ENCODE results near the gene DFFA. TPM values are rescaled to one million over a fixed set of nuclear protein-coding genes. Genes with fewer than 3 reads are reported as not detected.

Gene DFFA, protein sequence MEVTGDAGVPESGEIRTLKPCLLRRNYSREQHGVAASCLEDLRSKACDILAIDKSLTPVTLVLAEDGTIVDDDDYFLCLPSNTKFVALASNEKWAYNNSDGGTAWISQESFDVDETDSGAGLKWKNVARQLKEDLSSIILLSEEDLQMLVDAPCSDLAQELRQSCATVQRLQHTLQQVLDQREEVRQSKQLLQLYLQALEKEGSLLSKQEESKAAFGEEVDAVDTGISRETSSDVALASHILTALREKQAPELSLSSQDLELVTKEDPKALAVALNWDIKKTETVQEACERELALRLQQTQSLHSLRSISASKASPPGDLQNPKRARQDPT
- 10 to 100 TPM; 17.3 to 25.3 (median 20.7) TPM for polyA plus RNA-seq (ENCODE audit: insufficient read length in 10 of 10)
- long read RNA-seq, donor 1, full-length matches to known transcripts: 8 of 8 reads
- long read RNA-seq, donor 1, partial matches to known transcripts: 0 of 8 reads
- long read RNA-seq, donor 1, other reads (novel, unspliced or antisense): 0 of 8 reads
- long read RNA-seq, donor 2, full-length matches to known transcripts: 5 of 10 reads
- long read RNA-seq, donor 2, partial matches to known transcripts: 5 of 10 reads
- long read RNA-seq, donor 2, other reads (novel, unspliced or antisense): 0 of 10 reads
- long read RNA-seq, donor 3: 0 reads
- long read RNA-seq, donor 4, full-length matches to known transcripts: 6 of 6 reads
- long read RNA-seq, donor 4, partial matches to known transcripts: 0 of 6 reads
- long read RNA-seq, donor 4, other reads (novel, unspliced or antisense): 0 of 6 reads
- long read RNA-seq, donor 5, full-length matches to known transcripts: 12 of 12 reads
- long read RNA-seq, donor 5, partial matches to known transcripts: 0 of 12 reads
- long read RNA-seq, donor 5, other reads (novel, unspliced or antisense): 0 of 12 reads
- long read RNA-seq, donor 6, full-length matches to known transcripts: 14 of 14 reads
- long read RNA-seq, donor 6, partial matches to known transcripts: 0 of 14 reads
- long read RNA-seq, donor 6, other reads (novel, unspliced or antisense): 0 of 14 reads
- long read RNA-seq, donor 7, full-length matches to known transcripts: 9 of 9 reads
- long read RNA-seq, donor 7, partial matches to known transcripts: 0 of 9 reads
- long read RNA-seq, donor 7, other reads (novel, unspliced or antisense): 0 of 9 reads
- long read RNA-seq, donor 8, full-length matches to known transcripts: 12 of 12 reads
- long read RNA-seq, donor 8, partial matches to known transcripts: 0 of 12 reads
- long read RNA-seq, donor 8, other reads (novel, unspliced or antisense): 0 of 12 reads
- long read RNA-seq, donor 9, full-length matches to known transcripts: 3 of 3 reads
- long read RNA-seq, donor 9, partial matches to known transcripts: 0 of 3 reads
- long read RNA-seq, donor 9, other reads (novel, unspliced or antisense): 0 of 3 reads

DNA sequence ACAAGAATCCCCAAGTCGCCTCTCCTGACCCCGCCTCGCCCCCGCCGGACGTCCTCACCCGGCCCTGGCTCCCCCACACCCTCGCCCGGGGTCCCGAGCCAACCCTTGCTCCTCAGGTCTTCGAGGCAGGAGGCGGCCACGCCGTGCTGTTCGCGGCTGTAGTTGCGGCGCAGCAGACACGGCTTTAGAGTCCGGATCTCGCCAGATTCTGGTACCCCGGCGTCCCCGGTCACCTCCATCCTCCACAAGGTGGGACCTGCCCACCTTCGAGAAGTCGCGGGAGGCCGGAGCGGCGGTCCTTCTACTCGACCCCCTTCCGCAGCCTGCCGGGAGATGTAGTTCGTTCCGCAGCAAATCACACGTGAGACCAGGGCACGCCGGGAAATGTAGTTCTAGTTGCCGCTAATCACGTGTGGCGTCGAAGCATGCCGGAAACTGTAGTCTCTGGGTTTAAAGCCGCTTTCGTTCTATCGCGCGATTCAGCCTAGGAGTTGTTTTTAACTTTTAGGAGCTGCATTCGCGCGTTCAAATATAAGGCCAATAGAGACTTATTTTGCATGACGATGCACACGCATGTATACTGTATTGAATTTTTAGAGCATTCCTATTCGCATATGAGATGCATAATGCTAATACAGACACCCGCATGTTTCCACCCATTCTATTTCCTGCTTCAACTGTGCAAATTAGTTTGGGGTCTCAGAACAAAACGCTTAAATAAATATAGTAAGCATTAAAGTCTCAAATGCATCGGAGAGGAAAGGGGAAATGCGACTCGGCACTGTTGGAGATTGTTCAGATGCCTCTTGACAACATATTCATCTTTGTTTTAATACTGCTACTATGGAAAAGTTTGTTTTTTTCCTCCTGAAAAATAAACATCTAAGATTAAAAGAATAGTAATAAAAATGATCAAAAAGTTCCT lies at the start of gene DFFA:
Gene DFFA (minus strand): TSS at position 310 of the 925 bp plus-strand sequence. CDS start 71 bp downstream, at position 239.
- DNase-seq: peak; percentile 96 to 99 (median 96)

DNA sequence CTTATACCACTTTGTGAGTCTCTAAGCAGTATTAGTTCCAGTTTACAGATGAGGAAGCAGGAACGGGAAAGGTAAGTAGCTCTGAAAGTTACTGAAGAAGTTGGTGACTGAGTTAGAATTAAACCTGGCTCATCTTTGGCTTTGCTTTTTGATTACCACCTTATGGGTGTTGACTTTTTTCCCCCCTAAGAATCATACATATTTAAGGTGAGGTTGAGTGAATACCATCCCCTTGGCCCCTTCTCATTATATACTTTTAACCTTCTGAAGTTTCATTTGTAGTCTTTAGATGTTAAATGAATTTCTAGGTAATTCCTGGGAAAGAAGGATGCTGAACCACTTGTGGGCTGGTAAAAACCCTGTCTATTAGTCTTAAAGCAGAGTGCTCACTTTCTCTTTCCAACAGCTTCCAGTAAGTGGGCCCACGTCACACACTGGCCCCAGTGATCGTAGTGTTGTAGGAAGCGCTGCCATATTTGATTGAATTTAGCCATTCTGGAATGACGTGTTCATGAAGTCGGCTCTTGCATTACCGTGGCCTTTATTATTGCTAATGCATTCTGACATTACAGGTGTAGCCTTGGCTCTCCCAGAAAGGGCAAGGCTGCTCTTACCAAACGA lies 49.3 kb upstream of the DFFA start:
- DNase-seq: no peak

DNA sequence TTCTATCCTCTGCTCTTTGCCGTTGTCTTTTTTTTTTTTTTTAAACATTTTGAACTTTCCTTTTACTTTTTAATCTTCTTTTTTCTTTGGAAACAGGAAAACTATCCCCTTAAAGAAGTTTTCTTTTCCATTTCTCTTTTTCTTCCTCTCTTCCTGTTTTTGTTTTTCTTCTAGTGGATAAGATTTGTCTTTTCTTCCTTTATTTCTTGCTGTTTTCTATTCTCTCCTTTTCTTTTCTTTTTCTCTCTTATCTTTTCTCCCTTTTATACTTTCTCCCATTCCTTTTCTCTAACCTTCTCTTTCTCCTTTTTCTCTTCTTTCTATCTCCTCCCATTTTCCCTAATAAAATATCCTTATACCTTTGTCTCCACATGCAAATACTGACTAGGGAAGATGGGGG lies 48.6 kb upstream of the DFFA start:
- DNase-seq: no peak

DNA sequence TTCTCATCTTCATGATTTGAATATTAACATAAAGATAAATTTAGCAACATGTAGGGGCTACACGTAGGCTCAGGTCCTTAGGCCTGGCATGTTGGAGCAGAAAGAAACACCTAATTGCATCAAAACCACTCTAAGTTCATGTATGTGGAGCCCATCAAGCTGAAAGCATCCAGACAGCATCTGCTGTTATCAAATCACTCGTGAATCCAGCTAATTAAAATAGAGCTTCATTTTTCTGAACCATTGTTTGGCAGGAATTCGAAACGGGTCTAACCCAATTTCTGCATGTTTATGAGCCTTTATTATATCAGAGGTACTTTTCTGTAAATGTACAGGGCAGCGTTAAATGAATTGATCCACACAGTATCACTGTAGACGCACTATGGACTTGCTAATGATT lies 48.2 kb upstream of the DFFA start:
- DNase-seq: no peak

DNA sequence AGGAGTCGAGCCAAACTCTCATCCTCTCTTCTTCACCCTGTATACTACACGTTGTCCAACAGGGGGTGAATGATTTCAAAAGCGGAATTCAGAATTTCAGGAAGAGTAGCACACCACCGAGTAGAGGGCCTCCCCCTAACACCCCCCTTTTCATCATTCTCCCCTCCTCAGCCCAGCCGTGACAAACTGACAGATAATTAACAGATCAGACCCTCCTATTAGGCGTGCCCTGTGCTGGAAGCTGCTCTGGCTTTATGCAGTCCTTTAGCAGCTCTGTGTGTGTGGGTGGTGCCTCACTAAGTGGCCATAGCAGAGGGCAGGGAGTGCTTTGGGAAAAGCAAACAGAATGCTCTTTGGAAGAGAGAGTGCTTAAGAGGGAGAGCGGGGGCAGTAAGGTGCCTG lies 46.7 kb upstream of the DFFA start:
- no peak for DNase-seq

DNA sequence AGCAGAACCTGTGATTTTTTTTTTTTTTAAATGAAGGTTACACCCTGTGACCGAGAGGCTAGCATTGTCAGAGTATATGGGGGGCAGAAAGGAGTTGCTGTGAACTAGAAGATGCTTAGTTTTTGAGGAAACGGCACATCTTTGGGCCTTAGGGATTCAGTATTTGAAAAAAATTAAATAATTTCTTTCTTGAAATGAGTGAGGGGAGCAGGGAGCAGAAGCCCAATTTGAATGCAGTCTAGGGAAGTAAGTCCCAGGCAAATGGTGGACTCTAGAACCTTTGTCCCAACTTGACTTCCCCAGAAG lies 45.3 kb upstream of the DFFA start:
- DNase-seq: no peak

DNA sequence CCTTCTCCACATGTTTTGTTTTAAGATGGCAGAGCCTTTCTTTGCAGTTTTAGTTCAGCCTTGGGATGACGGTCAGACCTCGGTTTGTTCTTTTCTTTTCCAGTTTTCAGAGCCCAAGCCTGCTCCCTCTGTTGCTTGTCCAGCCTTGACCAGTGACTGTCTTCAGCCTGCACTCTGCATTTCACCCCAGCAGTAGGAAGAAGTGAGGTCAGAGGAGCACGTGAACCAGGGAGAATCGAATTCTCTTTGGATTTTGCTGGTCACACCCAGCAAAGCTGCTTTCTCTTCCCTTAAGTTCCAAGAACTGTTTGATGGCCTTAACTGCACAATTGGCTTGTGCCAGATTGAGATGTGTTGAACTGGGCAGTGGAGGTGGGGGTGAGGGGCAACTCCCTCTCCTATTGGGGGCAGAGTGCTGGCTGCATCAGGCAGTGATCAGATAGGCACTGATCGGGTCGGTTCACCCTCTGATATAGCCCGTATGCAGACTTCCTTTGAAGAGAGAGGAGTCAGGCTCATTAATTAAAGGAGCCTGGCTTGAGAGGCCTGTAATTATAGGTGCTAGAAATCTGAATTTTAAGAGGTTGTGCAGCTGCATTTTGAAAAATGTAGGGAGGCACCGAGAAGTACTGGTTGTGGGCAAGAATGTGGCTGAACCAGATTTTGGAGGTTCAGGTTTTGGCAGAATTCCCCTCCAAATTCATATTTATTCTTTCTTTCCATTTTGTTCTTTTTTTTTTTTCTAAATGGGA lies 44.8 kb upstream of the DFFA start:
- DNase-seq: no peak

DNA sequence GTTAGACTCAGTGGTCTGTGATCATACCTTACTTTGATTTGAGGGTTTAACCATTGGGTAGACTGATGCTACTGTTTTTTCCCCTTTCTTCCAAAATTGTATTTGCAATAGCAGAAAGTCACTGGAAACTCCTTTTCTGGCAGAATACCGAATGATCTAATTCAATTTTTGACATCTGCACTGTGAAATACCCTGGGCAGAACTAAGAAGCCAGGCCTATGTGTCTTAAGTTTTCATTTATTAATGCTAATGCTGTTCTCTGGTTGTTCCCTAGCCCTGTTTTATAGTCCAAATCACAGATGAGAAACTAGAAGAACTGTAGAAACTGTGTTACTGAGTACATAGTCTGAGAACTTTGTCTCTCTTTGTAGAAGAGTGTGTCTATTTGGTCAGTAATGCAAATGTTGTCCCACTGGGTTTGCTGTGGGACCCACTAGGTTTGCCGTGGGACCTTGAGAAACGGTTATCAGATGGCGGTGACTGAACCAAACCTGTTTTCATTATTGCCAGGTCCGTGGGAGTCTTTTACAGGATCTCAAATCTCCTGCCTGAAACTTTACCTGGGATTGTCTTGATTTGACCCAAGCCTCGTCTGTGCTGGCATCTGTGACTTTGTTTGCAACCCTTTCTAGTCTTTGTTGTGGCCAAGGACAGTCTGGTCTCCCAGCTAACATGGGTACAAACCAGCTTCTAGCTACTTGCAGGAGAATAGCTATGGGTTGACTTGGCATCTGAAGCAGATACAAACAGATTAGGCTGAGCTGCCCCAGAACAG lies 43.8 kb upstream of the DFFA start:
- no peak for DNase-seq

DNA sequence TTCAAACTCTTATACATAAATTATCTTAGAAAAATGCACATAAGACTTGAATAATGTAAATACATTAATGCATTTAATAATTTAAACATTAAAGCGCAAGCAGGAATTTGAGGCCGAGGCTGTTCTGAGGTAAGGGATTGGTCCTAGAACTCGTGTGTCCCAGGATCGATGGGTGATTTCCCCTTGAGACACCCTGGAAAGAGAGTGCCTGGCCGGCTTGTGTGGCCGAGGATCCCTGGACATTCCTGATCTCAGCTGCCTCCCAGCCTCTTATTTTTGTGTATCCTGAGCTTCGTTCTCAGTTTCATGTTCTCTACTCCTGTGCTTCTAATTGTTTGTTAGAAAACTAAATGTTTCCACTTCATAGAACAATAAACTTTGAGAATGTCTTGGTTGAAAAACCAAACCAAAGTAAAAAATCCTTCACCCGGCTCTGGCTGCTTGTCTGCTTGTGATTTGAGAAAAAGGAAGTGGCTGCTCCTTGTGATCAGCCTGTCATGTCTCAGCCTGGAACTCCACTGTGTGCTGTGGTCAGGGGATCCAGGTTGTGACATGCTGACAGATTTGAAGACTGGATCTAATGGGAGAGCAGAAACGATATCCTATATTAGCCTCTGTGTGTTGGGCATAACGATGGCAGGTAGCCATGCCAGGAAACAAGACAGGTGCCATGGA lies 43.1 kb upstream of the DFFA start:
- no peak for DNase-seq

DNA sequence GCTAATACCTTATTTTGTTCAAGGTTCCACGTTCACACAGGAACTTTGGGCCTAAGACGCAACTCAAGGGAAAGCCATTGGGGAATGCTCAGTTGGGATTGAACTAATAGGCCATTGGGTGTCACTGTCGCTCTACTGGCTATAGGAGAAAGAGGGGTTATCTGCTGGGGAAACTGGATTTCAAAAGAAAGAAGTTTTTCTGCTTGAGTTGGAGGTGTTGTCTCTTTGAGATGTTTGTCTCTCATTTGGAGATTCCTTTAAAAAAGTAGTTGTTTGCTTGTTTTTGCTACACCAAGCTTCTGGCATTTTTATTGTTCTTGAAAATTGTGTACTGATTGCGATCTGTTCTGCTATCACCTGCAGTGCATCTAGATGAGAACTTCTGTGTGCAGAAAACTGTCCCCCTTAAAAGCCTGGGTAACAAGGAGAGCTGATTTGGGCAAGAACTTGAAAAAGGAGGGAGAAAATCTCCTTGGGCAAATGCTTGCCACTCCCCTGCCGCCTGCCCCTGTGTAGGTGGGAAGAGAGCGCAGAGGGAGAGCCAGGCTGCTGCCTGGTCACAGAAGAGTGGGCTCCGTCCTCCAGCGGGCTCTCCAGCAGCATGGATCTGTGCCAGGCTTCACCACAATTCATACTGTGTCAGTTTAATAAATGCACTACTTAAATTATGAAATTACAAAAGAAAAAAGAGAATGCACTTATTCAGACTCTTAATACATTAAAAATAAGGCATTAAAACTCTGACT lies 42.3 kb upstream of the DFFA start:
- peak in 1 of 3 donors; percentile 31 for DNase-seq

DNA sequence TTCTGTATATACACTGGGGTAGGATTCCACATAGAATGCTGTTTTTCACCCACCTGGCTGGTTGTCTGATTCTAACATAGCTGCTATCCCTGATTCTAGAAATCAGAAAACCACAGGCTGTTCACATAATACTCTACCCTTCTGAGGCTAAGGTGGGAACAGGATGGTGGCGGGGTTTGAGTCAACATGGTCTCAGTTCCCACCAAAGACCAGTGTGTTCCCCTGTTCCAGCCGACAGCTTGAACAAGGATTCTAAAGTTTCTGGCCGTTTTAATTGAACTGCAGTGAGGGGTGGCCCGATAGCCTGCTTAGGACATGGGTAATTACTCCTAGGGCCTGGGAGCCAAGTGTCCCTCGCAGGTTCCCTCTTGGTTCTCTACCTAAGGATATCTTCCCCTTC lies 40.9 kb upstream of the DFFA start:
- no peak for DNase-seq

DNA sequence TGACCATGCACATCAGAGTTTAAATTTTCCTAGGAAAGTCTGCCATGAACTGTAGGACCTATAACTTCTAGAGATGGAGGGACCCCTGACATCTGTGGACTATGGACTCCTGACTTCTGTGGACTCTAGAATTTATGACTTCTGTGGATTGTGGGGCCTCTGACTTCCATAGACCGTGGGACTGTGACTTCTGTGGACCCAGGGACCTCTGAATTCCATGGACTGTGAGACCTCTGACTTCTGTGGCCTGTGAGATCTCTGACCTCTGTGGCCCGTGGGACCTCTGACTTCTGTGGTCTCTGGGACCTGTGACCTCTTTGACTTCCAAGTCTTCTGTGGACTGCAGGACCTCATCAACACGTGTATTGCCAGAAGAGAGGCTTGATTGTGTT lies 39.2 kb upstream of the DFFA start:
- DNase-seq: no peak

DNA sequence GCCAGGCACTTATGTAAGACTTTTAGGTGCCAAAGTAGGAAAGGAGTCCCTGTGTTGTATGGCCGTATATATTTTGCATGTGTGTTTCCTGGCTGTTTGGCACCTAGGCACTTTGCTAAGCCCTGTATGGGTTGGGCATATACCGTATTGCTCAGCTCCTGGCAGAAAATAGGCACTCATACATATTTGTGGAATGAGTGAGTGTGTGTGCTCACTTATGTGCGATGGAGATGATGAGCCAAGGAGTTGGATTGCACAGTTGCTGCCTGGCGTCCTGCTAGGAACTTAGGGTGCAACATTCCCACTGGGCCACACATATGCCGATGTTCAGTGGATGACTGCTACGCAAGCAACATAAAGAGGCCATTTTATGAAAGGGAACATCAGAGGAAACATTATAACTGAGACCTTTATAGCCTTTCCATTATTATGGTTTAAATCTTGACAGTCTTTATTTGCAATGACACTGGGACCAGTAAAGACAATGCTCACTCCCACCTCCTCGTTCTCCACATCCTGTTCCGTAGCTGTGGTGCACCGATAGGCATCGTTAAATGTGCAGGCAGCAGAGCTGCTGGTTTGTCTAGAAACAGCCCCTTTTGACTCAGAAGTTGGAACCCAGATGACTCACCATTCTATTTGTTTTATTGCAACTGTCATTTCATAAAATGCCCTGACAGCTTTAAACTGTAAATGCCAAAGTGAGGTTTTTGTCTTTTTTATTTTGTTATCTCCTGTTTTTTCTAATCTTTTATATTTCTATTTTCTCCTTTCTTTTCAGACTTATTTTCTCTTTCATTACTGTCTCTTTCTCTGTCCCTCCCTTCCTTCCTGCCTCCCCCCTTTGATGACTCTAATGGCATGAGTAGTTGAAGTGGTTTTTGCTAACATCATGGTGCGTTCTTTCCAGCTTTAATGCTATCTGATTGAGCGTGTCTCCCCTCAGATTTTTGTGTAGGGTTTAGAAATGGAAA lies 38.5 kb upstream of the DFFA start:
- DNase-seq: peak in 1 of 3 donors; percentile 66

DNA sequence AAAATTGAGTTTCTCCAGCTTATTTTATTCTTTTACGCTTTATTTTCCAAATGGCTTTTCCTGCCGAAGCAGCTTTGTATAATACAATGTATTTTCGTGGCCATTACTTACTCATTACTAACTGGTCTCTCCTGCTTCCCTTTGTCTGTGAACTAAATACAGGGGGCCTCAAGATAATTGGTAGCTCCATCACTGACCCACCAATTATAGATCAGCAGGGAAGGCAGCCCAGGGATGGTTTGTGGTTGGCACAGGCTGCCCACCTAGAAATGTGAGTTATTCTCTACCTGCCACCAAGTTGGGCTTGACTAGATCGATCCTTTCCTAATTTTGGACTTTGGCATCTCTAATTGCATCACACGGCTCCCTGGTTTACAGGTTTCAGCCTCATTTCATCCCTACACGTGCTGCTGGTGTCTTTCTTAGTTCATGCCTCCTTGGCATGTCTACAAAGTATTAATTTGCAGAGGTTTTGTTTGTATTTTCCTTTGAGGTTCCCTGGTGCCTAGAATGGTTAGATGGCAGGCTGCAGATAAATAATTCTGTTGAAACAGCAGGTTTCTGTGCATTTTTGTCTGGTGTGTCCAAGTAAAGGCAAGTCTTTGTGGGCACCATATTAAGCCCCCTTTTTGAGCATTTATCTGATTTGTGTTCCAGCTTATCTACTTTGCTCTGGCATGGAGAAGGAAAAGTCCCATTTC lies 37.6 kb upstream of the DFFA start:
- no peak for DNase-seq

DNA sequence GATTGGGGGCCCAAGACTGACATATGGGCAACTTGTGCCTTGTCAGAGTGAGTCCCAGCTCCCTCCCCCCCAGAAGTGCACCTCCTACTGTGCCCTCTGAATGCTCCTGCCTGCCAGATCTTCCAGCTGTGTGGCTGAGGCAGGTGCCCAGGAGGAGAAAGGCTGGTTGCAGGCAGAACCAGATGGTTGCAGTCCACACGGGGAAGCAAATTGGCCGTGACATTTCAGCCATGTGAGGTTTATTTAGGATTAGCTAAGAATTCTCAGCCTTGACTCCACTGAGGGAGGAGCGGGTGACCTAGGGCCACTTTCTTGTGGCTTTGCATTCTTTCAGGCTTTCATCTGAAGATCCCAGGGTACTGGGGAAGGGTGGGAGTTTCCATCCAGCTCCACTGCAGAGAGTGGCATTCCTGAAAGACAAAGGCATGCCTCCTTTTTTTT lies 36.2 kb upstream of the DFFA start:
- DNase-seq: peak in 1 of 3 donors; percentile 47

All from muscle of back (tissue), 13 donors.